Ovary (tissue), 9 donors: Measurements from ENCODE around the gene RCOR2. TPM values are rescaled to one million over a fixed set of nuclear protein-coding genes. Genes with fewer than 3 reads are reported as not detected.

Experiments used
- DNase-seq, 5 donors: peaks; one replicate each; pipeline ENCODE4 v3.0.0-alpha.2; 2019 to 2020
- H3K27ac ChIP-seq, 2 donors: fragments of 200-600 bp; one replicate each; pipeline versions ENCODE4 v1.5.1 to v1.8.0; 2019 to 2022
- H3K27me3 ChIP-seq: fragments of 200-600 bp; one replicate; pipeline ENCODE4 v1.8.0; 2022
- H3K36me3 ChIP-seq: fragments of 200-600 bp; sonication (generic); one replicate; pipeline ENCODE4 v1.5.1; 2019
- H3K4me1 ChIP-seq: one replicate; pipeline ENCODE4 v1.8.1; 2013; ENCODE audit warnings: mild to moderate bottlenecking, moderate library complexity; ENCODE audit not compliant: insufficient read depth
- H3K4me3 ChIP-seq: fragments of 200-600 bp; sonication (generic); one replicate; pipeline ENCODE4 v1.5.1; 2017
- H3K9me3 ChIP-seq, 2 donors: fragments of 200-600 bp in 1 of 2; sonication (generic) in 1 of 2; one replicate each; pipeline versions ENCODE4 v1.5.1 to v1.8.1; 2013 to 2019; ENCODE audit warnings: mild to moderate bottlenecking in 1 of 2, moderate library complexity in 1 of 2
- EP300 ChIP-seq: sonication (generic); formaldehyde crosslinking; IDR thresholded peaks from one replicate; pipeline ENCODE4 v1.6.1; 2017; ENCODE audit warnings: antibody characterized with exemption
- POLR2A ChIP-seq: fragments of 450-650 bp; IDR thresholded peaks from one replicate; pipeline ENCODE4 v1.6.1; 2017; ENCODE audit warnings: antibody characterized with exemption, mild to moderate bottlenecking, moderate library complexity
- WGBS, 3 donors: extraction: QIAGEN DNeasy Blood & Tissue Kit in 1 of 3; methylation state at CpG; one replicate each; pipeline versions ENCODE4 v1.1.5 to v1.1.7; 2013 to 2017; 5-methylcytosine and 5-hydroxymethylcytosine counted together
- intact Hi-C, 4 donors: fragments of 100-400 bp; cut with DNase I; formaldehyde crosslinking; loops; one replicate each; pipeline versions ENCODE4 v1.11.0 to v1.15.1; 2022 to 2023
- polyA plus RNA-seq, 2 donors: library from polyadenylated mRNA; stranded (reverse); fragments of 200-250 nt in 1 of 2; fragments of 350-450 nt in 1 of 2; fragmentation: Illumina TruSeq in 1 of 2; extraction: RNeasy Lipid Tissue Mini Kit (QIAGEN cat#74804) in 1 of 2; gene quantifications; one replicate each; pipeline ENCODE4 v1.2.3, GENCODE V29; 2013 to 2014
- total RNA-seq, 7 donors: library from RNA; depleted of rRNA in 2 of 7; stranded (reverse); fragments of >200 nt in 2 of 7; fragmentation: NEBNext Ultra II Directional in 3 of 7; extraction: Animal tissue kit (Norgen Biotek cat#: 25700) in 3 of 7; gene quantifications; one replicate each; pipeline versions ENCODE4 v1.1.0 to v1.2.4, GENCODE V29; 2016 to 2023
- TF ChIP-seq, protein P1 (sequence below), 3 donors: fragments of 450-650 bp in 2 of 3; fragments of 200-600 bp in 1 of 3; IDR thresholded peaks; one replicate each; pipeline versions ENCODE4 v1.5.1 to v1.8.0; 2016 to 2022; ENCODE audit warnings: antibody characterized with exemption in 3 of 3, mild to moderate bottlenecking in 1 of 3
- donor health status: DM: no; HTN: no; CAD: no; lungs with moderate emphysema.
- donor health status: DM: no; HTN: no; CAD: no.
- donor health status: Bipolar disorder and iron deficiency.
- donor health status: DM: yes; HTN: yes; CAD: no.
- donor health status: DM: no; HTN: no; CAD: no.
- donor health status: DM: yes; HTN: yes; CAD: no.

Gene RCOR2
- total and polyA plus RNA-seq, 9 donors, result 0.12 to 7.9 (median 2.2) TPM

DNA sequence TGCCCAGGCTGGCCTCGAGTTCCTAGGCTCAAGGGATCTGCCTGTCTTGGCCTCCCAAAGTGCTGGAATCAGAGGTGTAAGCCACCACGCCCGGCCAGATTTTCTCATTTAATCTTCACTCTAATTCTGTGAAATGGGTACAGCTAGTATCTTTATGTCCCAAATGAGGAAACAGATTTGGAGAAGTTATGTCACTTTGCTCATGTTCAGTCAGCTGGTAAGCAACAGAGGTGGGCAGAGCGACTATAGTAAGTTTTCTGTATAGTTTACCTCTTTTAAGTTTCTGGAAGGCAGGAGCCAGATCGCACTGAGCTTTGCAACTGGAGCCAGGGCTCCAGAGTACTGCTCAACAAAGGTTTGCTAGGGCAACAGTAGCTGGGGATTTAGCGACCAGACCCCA, 33.2 kb downstream of the RCOR2 start:
- 90 to 93% (median 92%) methylated on average over 6 of the region's 6 CpGs for WGBS, 3 donors
- H3K36me3 ChIP-seq, result no peaks in the 10 kb centered on the region
- no peak for DNase-seq
- TF ChIP-seq, protein P1, sequence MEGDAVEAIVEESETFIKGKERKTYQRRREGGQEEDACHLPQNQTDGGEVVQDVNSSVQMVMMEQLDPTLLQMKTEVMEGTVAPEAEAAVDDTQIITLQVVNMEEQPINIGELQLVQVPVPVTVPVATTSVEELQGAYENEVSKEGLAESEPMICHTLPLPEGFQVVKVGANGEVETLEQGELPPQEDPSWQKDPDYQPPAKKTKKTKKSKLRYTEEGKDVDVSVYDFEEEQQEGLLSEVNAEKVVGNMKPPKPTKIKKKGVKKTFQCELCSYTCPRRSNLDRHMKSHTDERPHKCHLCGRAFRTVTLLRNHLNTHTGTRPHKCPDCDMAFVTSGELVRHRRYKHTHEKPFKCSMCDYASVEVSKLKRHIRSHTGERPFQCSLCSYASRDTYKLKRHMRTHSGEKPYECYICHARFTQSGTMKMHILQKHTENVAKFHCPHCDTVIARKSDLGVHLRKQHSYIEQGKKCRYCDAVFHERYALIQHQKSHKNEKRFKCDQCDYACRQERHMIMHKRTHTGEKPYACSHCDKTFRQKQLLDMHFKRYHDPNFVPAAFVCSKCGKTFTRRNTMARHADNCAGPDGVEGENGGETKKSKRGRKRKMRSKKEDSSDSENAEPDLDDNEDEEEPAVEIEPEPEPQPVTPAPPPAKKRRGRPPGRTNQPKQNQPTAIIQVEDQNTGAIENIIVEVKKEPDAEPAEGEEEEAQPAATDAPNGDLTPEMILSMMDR (IDR thresholded peaks at IDR 0.05), result no peak
- H3K4me3 ChIP-seq, result no peak overlapping the region
- peaks cover 18% of the 10 kb centered on the region for H3K4me1 ChIP-seq
- no peaks in the 10 kb centered on the region for H3K27me3 ChIP-seq
- intact Hi-C loops, result no loop called here
- H3K27ac ChIP-seq, result no peak overlapping the region
- H3K9me3 ChIP-seq, result no peaks in the 10 kb centered on the region

DNA sequence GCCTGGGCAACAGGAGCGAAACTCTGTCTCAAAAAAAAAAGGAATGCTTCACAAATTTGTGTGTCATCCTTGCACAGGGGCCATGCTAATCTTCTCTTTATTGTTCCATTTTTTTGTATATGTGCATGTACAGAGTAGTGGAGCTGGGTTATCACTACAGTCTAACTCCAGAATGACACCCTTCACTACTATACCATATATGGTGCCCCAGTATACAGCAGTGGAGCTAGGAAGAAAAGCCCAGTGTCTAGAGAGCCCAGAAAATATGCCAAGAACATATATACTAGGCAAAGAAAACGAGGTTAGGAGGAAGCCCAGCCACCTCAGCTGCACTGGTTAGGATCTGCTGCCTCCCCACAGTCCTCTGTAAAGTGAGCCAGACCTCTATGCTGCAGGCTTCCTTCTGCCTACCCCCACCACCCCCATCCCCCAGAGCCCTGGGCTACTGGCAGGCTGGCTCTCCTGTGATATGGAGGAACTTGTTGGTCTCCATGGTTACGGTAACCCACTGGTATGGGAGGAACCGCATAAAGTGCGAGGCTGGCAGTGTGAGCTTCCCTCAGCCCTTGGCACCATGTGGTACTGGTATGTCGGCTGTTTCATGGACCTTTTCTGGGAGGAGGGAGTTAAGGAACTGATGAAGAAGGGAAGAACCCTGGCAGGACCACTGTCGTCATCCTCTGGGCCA, 34.3 kb downstream of the RCOR2 start:
- H3K27me3 ChIP-seq, result no peaks in the 10 kb centered on the region
- DNase-seq, result no peak
- H3K4me3 ChIP-seq, result no peak overlapping the region
- H3K9me3 ChIP-seq, result no peaks in the 10 kb centered on the region
- peaks cover 10% of the 10 kb centered on the region for H3K4me1 ChIP-seq
- no peak overlapping the region for H3K27ac ChIP-seq
- H3K36me3 ChIP-seq, result no peaks in the 10 kb centered on the region
- intact Hi-C loops, result no loop called here
- WGBS, 3 donors, result 91 to 94% (median 91%) methylated on average over 7 of the region's 7 CpGs
- TF ChIP-seq POLR2A (no peak), EP300 (no peak)
- TF ChIP-seq, protein P1 (IDR thresholded peaks at IDR 0.05), result no peak

DNA sequence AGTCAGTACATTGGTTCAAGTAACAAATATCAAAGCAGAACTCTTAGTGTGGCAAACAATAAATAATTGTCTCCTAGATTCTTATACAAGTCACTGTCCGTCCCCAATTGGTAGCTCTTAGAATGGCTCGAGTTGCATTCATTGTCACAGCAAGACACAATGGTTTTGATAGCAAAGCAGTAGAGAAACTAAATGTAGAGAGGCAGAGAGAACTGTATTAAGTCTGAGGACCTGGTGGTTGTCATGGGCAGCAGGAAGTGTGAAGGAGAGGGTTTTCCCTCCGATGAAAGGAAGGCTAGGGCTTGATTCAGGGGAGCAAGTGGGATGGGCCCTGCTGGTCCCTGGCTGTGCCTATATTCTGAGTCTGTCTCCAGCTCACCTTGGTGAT, 36.6 kb downstream of the RCOR2 start:
- DNase-seq, result no peak
- Histone ChIP-seq H3K27ac (no peak overlapping the region), H3K9me3 (no peaks in the 10 kb centered on the region), H3K36me3 (no peaks in the 10 kb centered on the region), H3K4me1 (peaks cover 11% of the 10 kb centered on the region), H3K27me3 (no peaks in the 10 kb centered on the region), H3K4me3 (no peak overlapping the region)
- intact Hi-C loops, result no loop called here
- 31 to 37% (median 32%) methylated on average over 3 of the region's 3 CpGs for WGBS, 3 donors
- TF ChIP-seq, protein P1 (IDR thresholded peaks at IDR 0.05), result no peak
- TF ChIP-seq POLR2A (no peak), EP300 (no peak)

DNA sequence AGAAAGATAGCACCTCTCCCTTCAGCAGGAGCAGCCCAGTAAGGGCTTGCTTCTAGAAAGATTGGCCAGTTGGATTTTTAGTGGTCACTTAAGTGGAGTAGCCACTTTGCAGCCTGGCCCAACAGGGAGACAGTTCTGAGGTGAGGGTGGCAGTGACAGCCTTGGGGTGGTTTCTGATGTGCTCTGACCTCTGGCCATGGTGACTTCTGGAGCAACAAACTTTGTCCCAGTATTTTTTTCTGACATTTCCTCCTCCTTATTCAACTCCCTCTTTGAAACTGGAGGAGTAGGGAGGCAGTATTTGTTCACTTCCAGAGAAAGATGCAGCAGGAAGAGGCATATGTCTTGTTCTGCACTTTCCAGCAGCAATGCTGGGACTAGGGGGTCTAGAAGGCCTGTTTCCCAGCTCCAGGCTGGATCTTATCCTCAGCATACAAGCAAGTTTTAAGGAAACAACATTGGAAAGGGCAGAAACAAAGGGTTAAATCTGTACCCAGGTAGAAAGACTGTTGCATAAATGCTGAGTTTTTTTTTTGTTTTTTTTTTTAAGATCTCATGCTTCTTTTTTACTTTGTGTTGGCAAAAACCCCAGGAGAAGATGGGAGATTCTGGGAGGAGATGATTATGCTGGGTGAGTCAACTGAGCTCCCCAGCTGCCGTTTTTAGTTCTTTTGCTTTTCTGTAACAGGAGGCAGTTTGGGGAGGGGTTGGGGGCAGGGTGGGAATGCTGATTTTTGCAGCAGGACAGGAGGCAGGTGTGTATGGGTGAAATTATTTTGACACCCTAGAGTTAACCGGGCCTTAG, 37.2 kb downstream of the RCOR2 start:
- Histone ChIP-seq H3K27me3 (no peaks in the 10 kb centered on the region), H3K4me3 (no peak overlapping the region), H3K9me3 (no peaks in the 10 kb centered on the region), H3K36me3 (no peaks in the 10 kb centered on the region), H3K27ac (no peak overlapping the region), H3K4me1 (peaks cover 15% of the 10 kb centered on the region)
- WGBS, 3 donors, result 3 to 19% (median 7%) methylated on average over 2 of the region's 2 CpGs
- no peak for TF ChIP-seq POLR2A
- TF ChIP-seq EP300, result no peak
- TF ChIP-seq, protein P1 (IDR thresholded peaks at IDR 0.05), result no peak
- no peak for DNase-seq
- intact Hi-C loops, result loop anchor here in 1 of 4 donors (5.0 kb wide), 1 partner anchor 1767 kb away; no protein-coding TSS in a partner anchor
